ENCODE results near the gene KCNQ1.

GRCh38 chr11:2483426-2483825, 38.6 kb downstream of the KCNQ1 start:
- TF ChIP-seq EZH2 (IDR thresholded peaks at IDR 0.05; ENCODE audit: insufficient read depth, poor library complexity, severe bottlenecking): no peak
- no peak for TF ChIP-seq EZH2phosphoT487 (IDR thresholded peaks at IDR 0.05; ENCODE audit: insufficient read depth, low read depth)
